Measurements from ENCODE around the gene MTHFD2L.

The MTHFD2L gene

GRCh38 chr4:74260036-74260435 lies 102.1 kb downstream of the MTHFD2L start:
- no peak overlapping the region for H3K27ac ChIP-seq (ENCODE audit: extremely low read depth, low read depth, low read length)
- ChIA-PET POLR2A (no interaction called here), CTCF (no interaction called here)
- H3K9me3 ChIP-seq (ENCODE audit: control insufficient read depth, insufficient read depth, low read depth, low read length) = no peaks in the 10 kb centered on the region
- TF ChIP-seq ZSCAN16 (tag by site-specific recombination; IDR thresholded peaks at IDR 0.05) (no peak), ZNF121 (tag by site-specific recombination; IDR thresholded peaks at IDR 0.05) (no peak)
- no peaks in the 10 kb centered on the region for H3K4me1 ChIP-seq (ENCODE audit: control insufficient read depth, insufficient read depth, low read length)
- no peak overlapping the region for H3K4me3 ChIP-seq (ENCODE audit: low read depth, low read length)
- H3K36me3 ChIP-seq (ENCODE audit: control insufficient read depth in 2 of 2, insufficient read depth in 1 of 2, low read length in 2 of 2) = no peaks in the 10 kb centered on the region

GRCh38 chr4:74262522-74262921 lies 104.6 kb downstream of the MTHFD2L start:
- no peaks in the 10 kb centered on the region for H3K9me3 ChIP-seq (ENCODE audit: control insufficient read depth, insufficient read depth, low read depth, low read length)

GRCh38 chr4:74263551-74263950 lies 105.6 kb downstream of the MTHFD2L start:
- Histone ChIP-seq H3K9me3 (ENCODE audit: control insufficient read depth, insufficient read depth, low read depth, low read length) (no peaks in the 10 kb centered on the region), H3K36me3 (ENCODE audit: control insufficient read depth in 2 of 2, insufficient read depth in 1 of 2, low read length in 2 of 2) (no peaks in the 10 kb centered on the region), H3K27ac (ENCODE audit: extremely low read depth, low read depth, low read length) (no peak overlapping the region), H3K4me1 (ENCODE audit: control insufficient read depth, insufficient read depth, low read length) (no peaks in the 10 kb centered on the region), H3K4me3 (ENCODE audit: low read depth, low read length) (no peak overlapping the region)
- CTCF ChIA-PET = no interaction called here
- POLR2A ChIA-PET = no interaction called here
- TF ChIP-seq ZNF518A (tag by site-specific recombination; conservative IDR thresholded peaks at IDR 0.05; ENCODE audit: low read depth) = no peak
- TF ChIP-seq GLI4 (tag by site-specific recombination; IDR thresholded peaks at IDR 0.05) = no peak
- no peak for TF ChIP-seq ZNF132 (tag by site-specific recombination; IDR thresholded peaks at IDR 0.05; ENCODE audit: borderline replicate concordance)
- no peak for TF ChIP-seq ZFP41 (tag by site-specific recombination; IDR thresholded peaks at IDR 0.05; ENCODE audit: borderline replicate concordance)
- no peak for TF ChIP-seq ZNF624 (tag by site-specific recombination; IDR thresholded peaks at IDR 0.05)
- no peak for TF ChIP-seq ZNF37A (tag by site-specific recombination; IDR thresholded peaks at IDR 0.05)
- TF ChIP-seq ZBTB20 (tag by site-specific recombination; IDR thresholded peaks at IDR 0.05) = no peak
- no peak for TF ChIP-seq ZNF2 (tag by site-specific recombination; IDR thresholded peaks at IDR 0.05)
- no peak for TF ChIP-seq ZNF16 (tag by site-specific recombination; IDR thresholded peaks at IDR 0.05; ENCODE audit: low read depth)

More at GRCh38 chr4:74262522-74262921, 104.6 kb downstream of the MTHFD2L start:
- ChIA-PET CTCF (no interaction called here), POLR2A (no interaction called here)
- Histone ChIP-seq H3K4me3 (ENCODE audit: low read depth, low read length) (no peak overlapping the region), H3K4me1 (ENCODE audit: control insufficient read depth, insufficient read depth, low read length) (no peaks in the 10 kb centered on the region), H3K36me3 (ENCODE audit: control insufficient read depth in 2 of 2, insufficient read depth in 1 of 2, low read length in 2 of 2) (no peaks in the 10 kb centered on the region), H3K27ac (ENCODE audit: extremely low read depth, low read depth, low read length) (no peak overlapping the region)
- TF ChIP-seq ZEB2 (tag by site-specific recombination; IDR thresholded peaks at IDR 0.05) = no peak

- H3K4me1 ChIP-seq (ENCODE audit: control insufficient read depth, insufficient read depth, low read length) = no peaks in the 10 kb centered on the region
- no peaks in the 10 kb centered on the region for H3K9me3 ChIP-seq (ENCODE audit: control insufficient read depth, insufficient read depth, low read depth, low read length)
- ChIA-PET POLR2A (no interaction called here), CTCF (interaction anchor here (0.6 to 0.7 kb wide), 2 partner anchors 32 to 40 kb away, joined by 3 read pairs; no protein-coding TSS in a partner anchor)
- no peaks in the 10 kb centered on the region for H3K36me3 ChIP-seq (ENCODE audit: control insufficient read depth in 2 of 2, insufficient read depth in 1 of 2, low read length in 2 of 2)
- H3K27ac ChIP-seq (ENCODE audit: extremely low read depth, low read depth, low read length) = no peak overlapping the region
- no peak overlapping the region for H3K4me3 ChIP-seq (ENCODE audit: low read depth, low read length)
- TF ChIP-seq ZNF223 (tag by site-specific recombination; IDR thresholded peaks at IDR 0.05) (no peak), ZNF2 (tag by site-specific recombination; IDR thresholded peaks at IDR 0.05) (no peak), ZNF280C (tag by site-specific recombination; IDR thresholded peaks at IDR 0.05) (no peak), PRDM1 (tag by site-specific recombination; IDR thresholded peaks at IDR 0.05) (no peak), ZNF362 (tag by site-specific recombination; IDR thresholded peaks at IDR 0.05) (no peak), ZNF623 (tag by site-specific recombination; IDR thresholded peaks at IDR 0.05) (no peak), KLF9 (tag by site-specific recombination; IDR thresholded peaks at IDR 0.05; ENCODE audit: low read depth) (no peak)
Observed at GRCh38 chr4:74266081-74266480, 108.2 kb downstream of the MTHFD2L start.
